HG02642 (cell line): ENCODE results near the gene EDA.

Experiments used
- ATAC-seq: cut with Tn5 transposase; IDR thresholded peaks from one replicate; pipeline ENCODE4 v1.9.1; 2021; ENCODE audit warnings: mild to moderate bottlenecking; ENCODE audit not compliant: unreplicated experiment, poor library complexity

EDA gene

GRCh38 chrX:70049406-70049805 lies 433.5 kb downstream of the EDA start:
- no peak for ATAC-seq

- ATAC-seq, result no peak
Measured at GRCh38 chrX:70049925-70050324, 434.0 kb downstream of the EDA start, which contains the start of gene AWAT2. Gene AWAT2, minus strand, starts transcription at chrX:70049938. Its CDS starts 6 bp downstream, at chrX:70049932.

GRCh38 chrX:70052895-70053615 lies 437.1 kb downstream of the EDA start:
- no peak for ATAC-seq

- ATAC-seq, result no peak
Measured at GRCh38 chrX:70054391-70054790, 438.5 kb downstream of the EDA start.

GRCh38 chrX:70062076-70062475 lies 446.2 kb downstream of the EDA start, which contains the start of gene OTUD6A:
Gene OTUD6A, plus strand, starts transcription at chrX:70062457. Its CDS starts 68 bp downstream, at chrX:70062525.
- ATAC-seq, result no peak

- no peak for ATAC-seq
Measured at GRCh38 chrX:70062961-70063550, 447.1 kb downstream of the EDA start.

- no peak for ATAC-seq
Measured at GRCh38 chrX:70066646-70067045, 450.7 kb downstream of the EDA start.

- ATAC-seq, result no peak
Measured at GRCh38 chrX:70079297-70079696, 463.4 kb downstream of the EDA start.

GRCh38 chrX:70079870-70080269 lies 464.0 kb downstream of the EDA start:
- ATAC-seq, result no peak

- ATAC-seq, result no peak
Measured at GRCh38 chrX:70082723-70083122, 466.8 kb downstream of the EDA start.

GRCh38 chrX:70084592-70085240 lies 468.8 kb downstream of the EDA start:
- no peak for ATAC-seq

- ATAC-seq, result no peak
Measured at GRCh38 chrX:70087857-70088630, 472.1 kb downstream of the EDA start.

- no peak for ATAC-seq
Measured at GRCh38 chrX:70088751-70089150, 472.8 kb downstream of the EDA start.
